ENCODE results near the gene RSU1. TPM values are rescaled to one million over a fixed set of nuclear protein-coding genes. Genes with fewer than 3 reads are reported as not detected.
A peak's percentile ranks its signal among the peaks of the same experiment; 100 is the strongest.

RSU1 gene
- 49.4 TPM for total RNA-seq
- long read RNA-seq, transcript RSU1-205 (8 exons, 3,639 nt), result minor isoform, 18 of 121 reads
- long read RNA-seq, transcript RSU1-201 (9 exons, 3,834 nt), result major isoform, 91 of 121 reads
- long read RNA-seq, partial matches to known transcripts, result 1 of 121 reads
- long read RNA-seq, other reads (novel, unspliced or antisense), result 9 of 121 reads

DNA sequence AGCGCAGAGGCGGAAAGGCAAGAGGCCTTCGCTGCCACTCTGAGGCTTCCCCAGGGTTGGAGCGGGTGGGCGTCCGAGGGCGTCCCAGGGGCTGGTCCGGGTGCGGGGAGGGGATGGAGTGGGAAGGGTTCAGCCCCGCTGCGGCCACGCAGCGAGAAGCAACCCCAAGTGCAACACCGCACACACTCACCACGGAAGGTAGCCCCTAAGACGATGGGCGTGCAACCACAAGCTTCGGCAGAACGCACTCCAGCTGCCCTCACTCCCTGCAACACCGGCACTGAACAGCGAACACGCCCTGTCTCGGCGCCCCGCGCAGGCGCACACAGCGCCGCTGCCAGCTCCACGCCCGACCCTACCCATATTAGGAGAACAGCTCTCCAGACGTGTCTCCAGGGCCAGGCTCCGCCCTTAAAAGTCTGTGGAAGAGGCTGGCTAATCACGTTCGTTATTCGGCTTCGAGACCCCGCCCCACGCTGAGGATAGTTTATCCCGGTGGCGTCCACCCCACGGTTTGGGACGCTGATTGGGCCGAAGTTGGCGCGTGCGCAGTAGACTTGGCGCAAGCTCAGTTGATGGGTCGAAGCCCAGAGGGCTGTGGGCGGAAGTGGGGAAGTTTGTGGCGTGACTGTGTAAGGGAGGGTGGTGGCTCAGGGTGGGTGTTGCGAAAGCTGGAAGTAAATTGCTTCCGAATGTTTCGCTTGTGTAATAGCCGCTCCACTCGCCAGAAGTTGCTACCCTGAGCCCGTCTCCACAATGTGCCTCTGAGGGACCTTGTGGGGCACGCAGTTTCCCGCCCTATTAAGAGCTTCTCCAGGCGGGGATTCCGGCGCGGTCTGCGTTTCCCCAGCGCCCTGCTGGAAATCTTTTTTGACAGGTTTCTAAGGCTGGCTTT lies at the start of gene RSU1:
Gene RSU1, minus strand, starts transcription at position 300 of the 895 bp plus-strand sequence. CDS start 343 bp downstream, outside the sequence.
- intact Hi-C loops (cut with DNase I), result no loop called here

GRCh38 chr10:16866541-16867275 lies 49.5 kb upstream of the RSU1 start:
- ATAC-seq (ENCODE audit: poor library complexity) (no peak), DNase-seq (no peak)
- intact Hi-C loops (cut with DNase I), result no loop called here

More for the DNA sequence above, at the start of gene RSU1:
- ATAC-seq (ENCODE audit: poor library complexity) (peak; percentile 98), DNase-seq (peak; percentile 100)

DNA sequence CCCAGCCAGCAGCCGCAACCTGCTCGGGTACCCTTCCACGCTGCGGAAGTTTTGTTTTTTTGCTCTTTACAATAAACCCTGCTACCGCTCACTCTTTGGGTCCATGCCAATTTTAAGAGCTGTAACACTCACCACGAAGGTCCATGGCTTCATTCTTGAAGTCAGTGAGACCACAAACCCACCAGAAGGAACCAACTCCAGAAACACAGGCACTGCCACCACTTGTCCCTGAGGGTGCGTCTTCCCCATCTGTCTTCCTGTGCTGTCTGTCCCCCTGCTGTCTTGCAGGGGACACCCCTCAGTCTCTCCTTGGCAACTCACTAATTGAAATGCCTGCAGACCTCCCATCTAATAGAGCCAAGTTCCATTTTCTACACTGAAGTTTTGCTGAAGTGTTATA lies 48.5 kb upstream of the RSU1 start:
- ATAC-seq (ENCODE audit: poor library complexity), result no peak
- no peak for DNase-seq
- intact Hi-C loops (cut with DNase I), result no loop called here

- no peak for DNase-seq
- intact Hi-C loops (cut with DNase I), result no loop called here
- no peak for ATAC-seq (ENCODE audit: poor library complexity)
Measured at GRCh38 chr10:16863766-16864165, 46.5 kb upstream of the RSU1 start.

- ATAC-seq (ENCODE audit: poor library complexity) (no peak), DNase-seq (no peak)
- intact Hi-C loops (cut with DNase I), result no loop called here
Measured at GRCh38 chr10:16857419-16857818, 40.2 kb upstream of the RSU1 start.

- no peak for ATAC-seq (ENCODE audit: poor library complexity)
- intact Hi-C loops (cut with DNase I), result no loop called here
- no peak for DNase-seq
Measured at GRCh38 chr10:16856567-16856966, 39.3 kb upstream of the RSU1 start.

DNA sequence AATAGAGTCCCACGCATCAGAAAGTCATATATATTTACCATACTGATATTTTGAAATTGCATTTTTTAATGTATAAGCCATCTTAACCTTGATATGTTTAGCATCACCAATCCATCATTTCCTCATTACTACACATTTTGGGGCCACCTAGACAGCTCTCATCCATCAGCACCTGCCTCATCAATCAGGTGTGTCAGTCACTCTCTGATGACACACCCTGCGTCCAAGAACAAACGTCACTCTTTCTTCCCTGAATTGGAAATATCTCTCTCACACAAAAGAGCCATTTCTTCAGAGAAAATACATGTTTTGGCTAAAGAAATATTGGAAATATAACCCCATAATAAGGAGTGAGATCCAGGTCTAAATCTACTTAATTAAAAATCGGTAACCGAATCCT lies 38.9 kb upstream of the RSU1 start:
- no peak for ATAC-seq (ENCODE audit: poor library complexity)
- intact Hi-C loops (cut with DNase I), result no loop called here
- DNase-seq, result no peak

DNA sequence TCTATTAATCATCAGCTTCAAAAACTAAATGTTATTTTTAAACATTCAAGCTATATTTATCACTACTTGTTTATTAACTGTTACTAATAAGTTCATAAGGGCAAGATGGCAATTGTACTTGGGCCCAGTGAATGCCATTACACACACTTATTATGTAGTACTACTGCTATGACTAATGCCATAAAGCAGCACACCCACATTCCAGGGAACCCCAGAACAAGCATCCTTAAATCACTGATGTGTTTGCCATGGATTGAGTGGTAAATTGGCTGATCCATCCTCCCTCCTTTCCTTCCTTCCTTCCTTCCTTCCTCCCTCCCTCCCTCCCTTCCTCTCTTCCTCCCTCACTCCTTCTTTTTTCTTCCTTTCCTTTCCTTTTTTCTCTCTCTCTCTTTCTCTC lies 37.4 kb upstream of the RSU1 start:
- intact Hi-C loops (cut with DNase I), result no loop called here
- ATAC-seq (ENCODE audit: poor library complexity), result no peak

DNA sequence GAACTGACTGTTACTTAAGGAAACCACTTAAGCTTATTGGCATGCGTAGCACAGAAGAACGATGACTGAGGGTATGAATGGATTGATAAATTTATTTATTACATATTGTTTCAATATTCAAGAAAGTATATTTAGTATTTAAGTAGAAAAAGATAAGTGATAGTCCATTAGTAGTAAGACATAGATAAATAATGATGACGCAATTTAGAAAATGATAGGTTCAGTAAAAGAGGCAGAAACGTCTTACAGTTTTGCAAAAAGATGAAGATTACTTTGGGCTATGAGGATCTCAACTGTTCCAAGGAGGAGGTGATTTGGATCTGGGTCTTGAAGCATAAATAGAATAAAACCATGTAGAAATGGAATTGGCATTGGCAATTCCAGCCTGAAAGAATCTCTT lies 36.6 kb upstream of the RSU1 start:
- intact Hi-C loops (cut with DNase I), result no loop called here
- ATAC-seq (ENCODE audit: poor library complexity) (no peak), DNase-seq (no peak)

More for the DNA sequence above, 37.4 kb upstream of the RSU1 start:
- no peak for DNase-seq

DNA sequence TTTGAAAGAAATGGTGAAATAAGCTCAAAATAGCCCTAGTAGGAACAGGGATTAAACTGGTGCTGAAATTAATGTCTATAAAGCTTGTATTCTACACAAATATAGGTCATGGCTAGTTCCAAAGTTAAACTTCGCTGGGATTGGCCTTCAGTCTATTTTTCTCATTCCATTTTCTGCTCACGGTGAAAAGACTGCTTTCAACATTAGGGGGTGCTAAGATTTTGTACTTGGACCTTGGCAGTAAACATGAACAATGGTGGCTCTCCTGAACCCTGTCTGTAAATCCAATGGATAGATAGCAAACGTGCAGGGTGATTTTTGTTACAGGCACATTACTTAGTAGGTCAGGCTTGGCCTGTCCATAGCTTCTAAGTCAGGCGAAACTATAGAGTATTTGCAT lies 36.0 kb upstream of the RSU1 start:
- intact Hi-C loops (cut with DNase I), result no loop called here
- DNase-seq, result no peak
- no peak for ATAC-seq (ENCODE audit: poor library complexity)

DNA sequence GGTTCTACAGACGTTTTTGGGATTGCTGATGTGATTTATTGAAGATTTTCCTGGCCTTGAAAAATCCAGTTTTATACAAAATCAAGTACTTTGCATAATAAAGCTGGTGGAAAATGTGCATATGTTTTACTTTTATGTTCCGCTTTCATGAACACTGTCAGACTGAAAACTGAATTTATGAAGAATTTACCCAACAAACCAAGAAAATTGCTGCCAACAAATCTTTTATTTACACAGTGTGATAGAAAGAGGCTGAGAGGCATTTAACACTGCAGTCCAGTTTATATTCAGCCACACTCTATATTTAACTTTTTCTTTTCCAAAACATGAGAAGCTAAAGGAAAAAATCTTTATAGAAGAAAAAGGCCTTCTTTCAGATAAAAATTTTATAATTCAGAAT lies 35.4 kb upstream of the RSU1 start:
- ATAC-seq (ENCODE audit: poor library complexity) (no peak), DNase-seq (no peak)
- intact Hi-C loops (cut with DNase I), result no loop called here

- ATAC-seq (ENCODE audit: poor library complexity) (no peak), DNase-seq (no peak)
- intact Hi-C loops (cut with DNase I), result no loop called here
Measured at GRCh38 chr10:16848562-16849154, 31.4 kb upstream of the RSU1 start.

GRCh38 chr10:16847644-16848043 lies 30.4 kb upstream of the RSU1 start:
- ATAC-seq (ENCODE audit: poor library complexity), result no peak
- intact Hi-C loops (cut with DNase I), result no loop called here
- no peak for DNase-seq

DNA sequence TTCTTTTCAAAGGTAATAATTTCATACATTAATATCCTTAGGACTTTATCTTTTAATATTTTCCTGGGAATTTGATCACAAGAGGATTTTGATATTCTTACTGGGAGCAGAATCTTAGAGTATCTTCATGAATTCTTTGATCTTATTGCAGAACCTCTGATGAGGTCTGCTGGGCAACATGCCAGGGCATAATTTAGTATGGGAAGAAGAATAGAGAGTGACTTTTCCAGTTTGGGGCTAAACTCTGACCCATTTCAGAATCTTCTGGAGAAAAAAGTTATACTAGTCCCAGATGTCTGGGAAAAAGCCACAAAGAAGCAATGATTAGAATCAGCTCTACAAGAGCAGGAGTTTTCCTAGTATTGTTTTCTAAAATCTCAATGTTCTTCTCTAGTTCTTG lies 28.0 kb upstream of the RSU1 start:
- intact Hi-C loops (cut with DNase I), result no loop called here
- ATAC-seq (ENCODE audit: poor library complexity), result no peak
- no peak for DNase-seq

GRCh38 chr10:16843252-16843870 lies 26.1 kb upstream of the RSU1 start:
- ATAC-seq (ENCODE audit: poor library complexity) (peak; percentile 77), DNase-seq (no peak)
- intact Hi-C loops (cut with DNase I), result loop anchor here (5.0 kb wide), 1 partner anchor 414 kb away; no protein-coding TSS in a partner anchor

DNA sequence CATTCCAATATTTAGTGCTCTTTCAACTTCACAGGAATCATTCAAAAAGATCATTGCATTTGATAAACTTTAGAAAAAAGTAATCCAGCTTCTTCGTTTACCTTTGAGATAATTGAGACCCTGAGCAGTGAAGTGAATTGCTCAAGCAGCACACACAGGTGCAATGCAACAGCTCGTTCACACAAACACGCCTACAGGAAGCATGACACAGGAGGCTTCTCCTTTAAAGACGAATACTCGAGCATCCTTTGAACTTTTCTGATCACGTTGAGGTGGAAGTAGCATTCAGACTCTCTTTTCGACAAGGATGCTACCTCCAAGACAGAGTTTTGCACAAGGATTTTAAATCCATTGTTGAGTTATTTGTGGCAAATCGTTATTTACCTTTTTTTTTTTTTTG lies 18.0 kb upstream of the RSU1 start:
- DNase-seq (no peak), ATAC-seq (ENCODE audit: poor library complexity) (no peak)
- intact Hi-C loops (cut with DNase I), result loop anchor here (10.0 kb wide), 1 partner anchor 600 kb away; no protein-coding TSS in a partner anchor

DNA sequence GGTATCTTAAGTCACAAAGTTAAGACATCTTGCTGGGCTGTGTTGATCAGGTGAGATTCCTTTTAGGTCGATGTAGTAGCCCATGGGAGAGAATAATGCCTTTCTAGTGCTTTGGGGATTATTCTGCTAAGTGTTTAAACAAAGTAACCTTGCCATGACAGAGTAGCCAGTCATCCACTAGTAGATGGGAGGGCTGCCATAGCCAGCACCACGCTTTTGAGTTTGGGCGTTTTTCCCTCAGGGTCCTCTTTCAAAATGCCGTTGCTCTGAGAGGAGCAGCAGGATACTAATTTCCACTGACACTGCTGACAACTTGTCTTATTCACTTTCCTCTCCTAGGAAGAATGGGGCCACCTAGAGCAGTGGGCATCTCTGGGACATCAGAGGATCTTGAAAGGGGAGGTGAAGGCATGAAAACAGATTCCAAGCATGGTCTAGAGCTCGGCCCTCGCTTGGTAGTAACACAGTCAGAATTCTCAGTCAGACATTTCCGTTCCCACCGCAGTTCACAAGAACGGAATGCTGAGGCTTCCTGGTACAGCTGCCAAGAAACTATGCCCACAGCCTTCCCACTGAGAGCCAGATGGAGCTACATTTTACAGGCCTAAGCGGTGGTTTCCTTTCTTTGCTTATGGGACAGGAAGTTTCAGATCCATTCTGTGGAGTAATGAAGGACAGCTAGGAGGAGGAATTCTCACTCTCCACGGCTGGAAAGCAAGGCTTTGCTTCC lies 15.3 kb upstream of the RSU1 start:
- DNase-seq (no peak), ATAC-seq (ENCODE audit: poor library complexity) (peak; percentile 45)
- intact Hi-C loops (cut with DNase I), result loop anchor here (10.0 kb wide), 1 partner anchor 602 kb away; no protein-coding TSS in a partner anchor

GRCh38 chr10:16828701-16829175 lies 11.5 kb upstream of the RSU1 start:
- no peak for DNase-seq

More at GRCh38 chr10:16828701-16829175, 11.5 kb upstream of the RSU1 start:
- intact Hi-C loops (cut with DNase I), result no loop called here
- peak; percentile 20 for ATAC-seq (ENCODE audit: poor library complexity)
